ENCODE results near the gene C3orf18.

Gene C3orf18

DNA sequence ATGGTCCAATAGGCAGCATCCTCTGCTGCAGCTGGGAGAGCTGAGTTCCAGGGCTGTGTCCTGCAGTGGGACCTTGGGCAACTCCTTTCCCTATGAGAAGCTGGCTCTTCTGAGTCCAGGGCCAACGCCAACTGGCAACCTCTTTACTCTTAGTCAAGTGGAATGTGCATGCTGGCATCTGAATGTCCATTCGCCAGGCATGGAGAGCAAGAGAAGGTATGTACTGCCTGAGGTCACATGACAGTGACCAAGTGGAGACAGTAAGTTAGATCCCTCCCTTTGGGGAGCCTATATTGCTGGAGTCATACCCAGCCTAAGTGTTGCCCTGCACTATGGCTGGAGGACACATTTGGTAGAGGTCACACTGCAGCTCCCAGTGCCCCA, 13.9 kb upstream of the C3orf18 start:
- no peak for ATAC-seq (replicated peaks)
- peak overlapping the region in 1 of 2 donors; percentile 10 for H3K4me3 Mint-ChIP-seq
- H3K27me3 Mint-ChIP-seq: no peaks in the 10 kb centered on the region
- peaks cover 30 to 34% of the 10 kb centered on the region in 2 donors for H3K4me1 Mint-ChIP-seq (ENCODE audit: low read depth in 2 of 2)
- peaks cover 5% of the 10 kb centered on the region for H3K36me3 Mint-ChIP-seq (ENCODE audit: insufficient read depth)
- DNase-seq: no peak
- H3K9me3 Mint-ChIP-seq: no peaks in the 10 kb centered on the region
- H3K27ac Mint-ChIP-seq: peak overlapping the region; percentile 67 to 81

- H3K9me3 Mint-ChIP-seq: no peaks in the 10 kb centered on the region
- peak overlapping the region in 1 of 2 donors; percentile 81 for H3K27ac Mint-ChIP-seq
- H3K4me3 Mint-ChIP-seq: peak overlapping the region in 1 of 2 donors; percentile 10
- ATAC-seq (replicated peaks) (peak; percentile 43), DNase-seq (no peak)
- H3K4me1 Mint-ChIP-seq (ENCODE audit: low read depth in 2 of 2): peaks cover 36 to 38% of the 10 kb centered on the region in 2 donors
- peaks cover 5% of the 10 kb centered on the region for H3K36me3 Mint-ChIP-seq (ENCODE audit: insufficient read depth)
- H3K27me3 Mint-ChIP-seq: no peaks in the 10 kb centered on the region
These were observed 13.3 kb upstream of the C3orf18 start for GRCh38 chr3:50580683-50581458.

GRCh38 chr3:50577348-50577747, 9.8 kb upstream of the C3orf18 start:
- no peak overlapping the region for H3K4me3 Mint-ChIP-seq
- DNase-seq (no peak), ATAC-seq (replicated peaks) (no peak)
- peaks cover 5% of the 10 kb centered on the region for H3K36me3 Mint-ChIP-seq (ENCODE audit: insufficient read depth)
- H3K27me3 Mint-ChIP-seq: no peaks in the 10 kb centered on the region
- peaks cover 60% of the 10 kb centered on the region in 2 donors for H3K4me1 Mint-ChIP-seq (ENCODE audit: low read depth in 2 of 2)
- no peaks in the 10 kb centered on the region for H3K9me3 Mint-ChIP-seq
- peak overlapping the region; percentile 92 to 94 for H3K27ac Mint-ChIP-seq

GRCh38 chr3:50575372-50575771, 7.8 kb upstream of the C3orf18 start:
- H3K4me3 Mint-ChIP-seq: peak overlapping the region; percentile 70 to 79
- peaks cover 68 to 71% of the 10 kb centered on the region in 2 donors for H3K4me1 Mint-ChIP-seq (ENCODE audit: low read depth in 2 of 2)
- no peak for DNase-seq
- H3K9me3 Mint-ChIP-seq: no peaks in the 10 kb centered on the region
- peaks cover 5% of the 10 kb centered on the region for H3K36me3 Mint-ChIP-seq (ENCODE audit: insufficient read depth)
- no peak for ATAC-seq (replicated peaks)
- H3K27me3 Mint-ChIP-seq: no peaks in the 10 kb centered on the region
- H3K27ac Mint-ChIP-seq: peak overlapping the region; percentile 92 to 94

DNA sequence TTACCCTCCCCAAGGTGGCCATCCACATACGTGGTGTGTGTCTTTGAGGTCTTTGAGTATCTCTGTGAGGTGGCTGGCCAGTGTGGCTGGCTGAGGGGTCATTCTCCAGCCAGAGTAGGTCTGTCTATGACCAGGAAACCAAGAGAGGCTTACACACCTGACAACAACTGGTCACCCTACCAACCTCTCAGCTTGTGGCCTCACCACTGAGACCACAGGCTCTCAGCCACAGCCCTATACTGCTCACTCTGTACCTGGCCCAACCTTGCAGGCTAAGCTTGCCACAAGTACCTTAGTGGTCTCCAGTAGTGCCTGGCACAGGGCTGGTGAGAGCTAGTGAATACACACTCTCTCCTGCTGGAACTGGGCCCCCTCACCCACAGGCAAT, 6.9 kb upstream of the C3orf18 start:
- H3K9me3 Mint-ChIP-seq: no peaks in the 10 kb centered on the region
- DNase-seq: no peak

GRCh38 chr3:50573566-50574443, 6.3 kb upstream of the C3orf18 start:
- peak; percentile 34 to 45 (median 43) for DNase-seq
- H3K27me3 Mint-ChIP-seq: no peaks in the 10 kb centered on the region
- peak; percentile 34 for ATAC-seq (replicated peaks)
- H3K36me3 Mint-ChIP-seq (ENCODE audit: insufficient read depth): peaks cover 13% of the 10 kb centered on the region
- H3K9me3 Mint-ChIP-seq: no peaks in the 10 kb centered on the region
- H3K4me1 Mint-ChIP-seq (ENCODE audit: low read depth in 2 of 2): peaks cover 63 to 79% of the 10 kb centered on the region in 2 donors
- H3K27ac Mint-ChIP-seq: peak overlapping the region; percentile 92 to 94
- H3K4me3 Mint-ChIP-seq: peak overlapping the region; percentile 70 to 79

More for the DNA sequence above, 6.9 kb upstream of the C3orf18 start:
- Mint-ChIP-seq H3K4me3 (peak overlapping the region; percentile 70 to 79), H3K4me1 (ENCODE audit: low read depth in 2 of 2) (peaks cover 69 to 78% of the 10 kb centered on the region in 2 donors), H3K36me3 (ENCODE audit: insufficient read depth) (peaks cover 7% of the 10 kb centered on the region), H3K27ac (peak overlapping the region; percentile 92 to 94), H3K27me3 (no peaks in the 10 kb centered on the region)
- peak; percentile 40 for ATAC-seq (replicated peaks)

DNA sequence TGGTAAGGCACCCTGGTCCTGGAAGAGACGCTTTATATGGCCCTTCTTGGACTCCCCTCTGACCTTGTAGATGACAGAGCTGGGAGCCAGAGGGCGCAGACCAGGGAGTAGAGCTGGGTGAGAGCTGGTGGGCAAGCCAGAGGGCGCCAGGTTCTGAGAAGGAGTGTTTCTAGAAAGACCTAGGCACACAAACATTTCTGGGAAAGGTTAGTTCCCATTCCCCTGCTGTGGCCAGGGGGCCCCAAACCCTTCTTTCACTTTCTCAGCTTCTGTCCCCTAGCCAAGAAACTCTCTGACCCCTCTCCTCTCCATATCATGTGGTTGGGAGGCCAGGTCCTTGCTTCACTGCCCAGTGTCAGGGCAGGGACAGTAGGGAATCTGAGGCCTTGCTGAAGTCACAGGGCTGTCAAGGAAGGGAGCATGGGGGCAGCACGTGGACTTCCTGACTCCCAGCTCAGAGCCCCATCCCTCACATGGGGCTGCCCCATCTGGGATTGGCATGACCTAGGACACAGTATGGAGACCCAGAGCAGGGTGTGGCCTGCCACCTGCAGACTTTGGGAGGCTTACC, 5.3 kb upstream of the C3orf18 start:
- peak overlapping the region; percentile 70 to 79 for H3K4me3 Mint-ChIP-seq
- peaks cover 14% of the 10 kb centered on the region for H3K36me3 Mint-ChIP-seq (ENCODE audit: insufficient read depth)
- H3K9me3 Mint-ChIP-seq: no peaks in the 10 kb centered on the region
- ATAC-seq (replicated peaks) (no peak), DNase-seq (no peak)
- H3K27me3 Mint-ChIP-seq: no peaks in the 10 kb centered on the region
- peak overlapping the region; percentile 92 to 94 for H3K27ac Mint-ChIP-seq
- H3K4me1 Mint-ChIP-seq (ENCODE audit: low read depth in 2 of 2): peaks cover 64 to 80% of the 10 kb centered on the region in 2 donors

- Mint-ChIP-seq H3K4me3 (peak overlapping the region; percentile 70 to 79), H3K27ac (peak overlapping the region; percentile 92 to 94), H3K4me1 (ENCODE audit: low read depth in 2 of 2) (peaks cover 67 to 79% of the 10 kb centered on the region in 2 donors), H3K36me3 (ENCODE audit: insufficient read depth) (peaks cover 18% of the 10 kb centered on the region), H3K9me3 (no peaks in the 10 kb centered on the region), H3K27me3 (no peaks in the 10 kb centered on the region)
- ATAC-seq (replicated peaks) (peak; percentile 18), DNase-seq (peak; percentile 77 to 84 (median 78))
These were observed 4.6 kb upstream of the C3orf18 start for GRCh38 chr3:50572158-50572557.

DNA sequence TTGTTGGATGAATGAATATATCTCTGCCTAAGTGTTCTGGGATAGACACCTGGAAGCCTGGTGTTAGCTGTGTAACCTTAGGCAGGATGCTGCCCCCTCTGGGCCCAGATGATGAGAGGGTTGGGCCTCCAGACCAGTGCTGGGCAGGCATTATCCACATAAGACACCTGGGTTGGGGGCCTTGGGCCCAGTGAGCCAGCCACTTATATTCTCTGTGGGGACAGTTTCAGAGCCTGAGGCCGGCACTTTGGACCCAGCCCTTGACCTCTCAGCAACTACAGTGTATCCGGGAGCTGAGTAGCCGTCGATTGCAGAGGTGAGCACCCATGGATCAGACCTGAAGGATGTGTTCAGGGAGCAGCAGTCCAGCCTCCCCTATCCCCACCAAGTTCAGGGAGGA, 3.9 kb upstream of the C3orf18 start:
- peaks cover 15% of the 10 kb centered on the region for H3K36me3 Mint-ChIP-seq (ENCODE audit: insufficient read depth)
- H3K27me3 Mint-ChIP-seq: no peaks in the 10 kb centered on the region
- H3K9me3 Mint-ChIP-seq: no peaks in the 10 kb centered on the region
- H3K27ac Mint-ChIP-seq: peak overlapping the region in 1 of 2 donors; percentile 94
- no peak overlapping the region for H3K4me3 Mint-ChIP-seq
- H3K4me1 Mint-ChIP-seq (ENCODE audit: low read depth in 2 of 2): peaks cover 73 to 82% of the 10 kb centered on the region in 2 donors
- no peak for DNase-seq
- ATAC-seq (replicated peaks): no peak

- Mint-ChIP-seq H3K27me3 (no peaks in the 10 kb centered on the region), H3K4me1 (ENCODE audit: low read depth in 2 of 2) (peaks cover 70 to 78% of the 10 kb centered on the region in 2 donors), H3K36me3 (ENCODE audit: insufficient read depth) (peaks cover 15% of the 10 kb centered on the region), H3K27ac (peak overlapping the region; percentile 94), H3K9me3 (no peaks in the 10 kb centered on the region), H3K4me3 (peak overlapping the region; percentile 85 to 87)
- ATAC-seq (replicated peaks): no peak
- no peak for DNase-seq
These were observed 3.1 kb upstream of the C3orf18 start for GRCh38 chr3:50570508-50571279.

GRCh38 chr3:50568947-50569749, 1.6 kb upstream of the C3orf18 start, which contains the start of gene HEMK1:
TSS of gene HEMK1 (plus strand) at chr3:50569522. CDS start at chr3:50571105, 1,583 bp downstream.
- no peaks in the 10 kb centered on the region for H3K9me3 Mint-ChIP-seq
- H3K4me1 Mint-ChIP-seq (ENCODE audit: low read depth in 2 of 2): peaks cover 62 to 71% of the 10 kb centered on the region in 2 donors
- peak; percentile 90 to 93 (median 91) for DNase-seq
- H3K27ac Mint-ChIP-seq: peak within 1 kb of the TSS; percentile 94
- peak within 1 kb of the TSS; percentile 85 to 87 for H3K4me3 Mint-ChIP-seq
- H3K36me3 Mint-ChIP-seq (ENCODE audit: insufficient read depth): peaks cover 15% of the 10 kb centered on the region
- no peaks in the 10 kb centered on the region for H3K27me3 Mint-ChIP-seq
- ATAC-seq (replicated peaks): peak; percentile 60

DNA sequence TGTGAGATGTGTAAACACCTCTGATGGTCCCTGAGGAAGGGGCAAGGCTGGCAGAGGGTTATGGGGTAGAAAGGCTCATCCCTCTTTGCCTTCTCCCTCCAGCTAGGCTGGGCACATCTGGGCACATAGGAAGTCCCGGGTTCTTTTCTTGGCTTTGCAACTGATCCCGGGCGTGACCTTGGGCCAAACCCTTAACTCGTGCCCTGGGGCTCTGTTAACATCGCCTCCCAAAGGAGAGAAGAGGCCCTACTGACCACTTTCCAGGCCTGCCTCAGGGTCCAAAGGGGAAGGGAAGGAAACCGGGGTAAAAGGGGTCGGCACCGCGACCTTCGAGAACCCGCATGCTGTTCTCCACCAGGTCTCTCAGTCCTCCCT, 549 bp downstream of the C3orf18 start:
- Mint-ChIP-seq H3K36me3 (ENCODE audit: insufficient read depth) (peaks cover 19% of the 10 kb centered on the region), H3K9me3 (no peaks in the 10 kb centered on the region), H3K27me3 (no peaks in the 10 kb centered on the region), H3K4me3 (peak overlapping the region; percentile 85 to 87), H3K4me1 (ENCODE audit: low read depth in 2 of 2) (peaks cover 40 to 53% of the 10 kb centered on the region in 2 donors), H3K27ac (peak overlapping the region in 1 of 2 donors; percentile 94)
- ATAC-seq (replicated peaks): no peak
- DNase-seq: no peak
